Nephron progenitor cell (in vitro differentiated cells): ENCODE data around the gene CPVL.
"Not testable (repeated sequence)": the region's sequence is repeated elsewhere in the genome, so short reads cannot be mapped to it uniquely, and the experiment has no call there.

Experiments
- DNase-seq: peaks from one replicate; pipeline ENCODE4 v3.0.0; 2021
- H3K27ac Mint-ChIP-seq: 2 replicates; pipeline ENCODE4 v1.8.0; 2021; ENCODE audit warnings: mild to moderate bottlenecking, moderate library complexity, mixed read lengths
- H3K27me3 Mint-ChIP-seq: 2 replicates; pipeline ENCODE4 v1.8.0; 2021; ENCODE audit warnings: mild to moderate bottlenecking, low read depth, mixed read lengths; ENCODE audit not compliant: poor library complexity
- H3K36me3 Mint-ChIP-seq: 2 replicates; pipeline ENCODE4 v1.8.0; 2021; ENCODE audit warnings: low read depth, mixed read lengths
- H3K4me1 Mint-ChIP-seq: 2 replicates; pipeline ENCODE4 v1.8.0; 2021; ENCODE audit warnings: mixed read lengths
- H3K4me3 Mint-ChIP-seq: 2 replicates; pipeline ENCODE4 v1.8.0; 2021; ENCODE audit warnings: mild to moderate bottlenecking, moderate library complexity, mixed read lengths
- H3K9me3 Mint-ChIP-seq: 2 replicates; pipeline ENCODE4 v1.8.0; 2021; ENCODE audit warnings: mild to moderate bottlenecking, moderate library complexity, mixed read lengths
- CTCF ChIP-seq: fragments of 200-600 bp; sonication (generic); IDR thresholded peaks from 2 replicates; pipeline ENCODE4 v1.5.0; 2021; ENCODE audit warnings: antibody characterized with exemption

CPVL gene

GRCh38 chr7:29115130-29115687, 31.1 kb downstream of the CPVL start:
- peaks cover 16% of the 10 kb centered on the region for H3K4me1 Mint-ChIP-seq
- H3K36me3 Mint-ChIP-seq: peaks cover 31% of the 10 kb centered on the region
- no peak overlapping the region for H3K4me3 Mint-ChIP-seq
- H3K27me3 Mint-ChIP-seq: no peaks in the 10 kb centered on the region
- no peak for TF ChIP-seq CTCF
- peaks cover 4% of the 10 kb centered on the region for H3K9me3 Mint-ChIP-seq
- no peak overlapping the region for H3K27ac Mint-ChIP-seq
- no peak for DNase-seq

- DNase-seq, H3K9me3 Mint-ChIP-seq, H3K27ac Mint-ChIP-seq, H3K27me3 Mint-ChIP-seq, H3K4me3 Mint-ChIP-seq: not testable (repeated sequence)
- H3K4me1 Mint-ChIP-seq: peaks cover 16% of the 10 kb centered on the region
- H3K36me3 Mint-ChIP-seq: peaks cover 31% of the 10 kb centered on the region
Observed at GRCh38 chr7:29114266-29114665, 32.1 kb downstream of the CPVL start.

- no peaks in the 10 kb centered on the region for H3K27me3 Mint-ChIP-seq
- DNase-seq: no peak
- H3K4me3 Mint-ChIP-seq: no peak overlapping the region
- TF ChIP-seq CTCF: peak; percentile 22
- H3K4me1 Mint-ChIP-seq: peaks cover 16% of the 10 kb centered on the region
- no peak overlapping the region for H3K27ac Mint-ChIP-seq
- peaks cover 4% of the 10 kb centered on the region for H3K9me3 Mint-ChIP-seq
- H3K36me3 Mint-ChIP-seq: peaks cover 26% of the 10 kb centered on the region
Observed at GRCh38 chr7:29113384-29114102, 32.8 kb downstream of the CPVL start.

GRCh38 chr7:29112721-29113120, 33.6 kb downstream of the CPVL start:
- Mint-ChIP-seq H3K27me3 (no peaks in the 10 kb centered on the region), H3K27ac (no peak overlapping the region), H3K9me3 (peaks cover 4% of the 10 kb centered on the region), H3K4me3 (no peak overlapping the region), H3K4me1 (peaks cover 16% of the 10 kb centered on the region), H3K36me3 (peaks cover 25% of the 10 kb centered on the region)
- TF ChIP-seq CTCF: no peak
- DNase-seq: no peak

GRCh38 chr7:29109899-29110298, 36.4 kb downstream of the CPVL start:
- peaks cover 7% of the 10 kb centered on the region for H3K4me1 Mint-ChIP-seq
- peaks cover 25% of the 10 kb centered on the region for H3K36me3 Mint-ChIP-seq
- no peak for DNase-seq
- no peak overlapping the region for H3K4me3 Mint-ChIP-seq
- H3K27ac Mint-ChIP-seq: no peak overlapping the region
- H3K9me3 Mint-ChIP-seq: peaks cover 4% of the 10 kb centered on the region
- no peaks in the 10 kb centered on the region for H3K27me3 Mint-ChIP-seq
- TF ChIP-seq CTCF: no peak

GRCh38 chr7:29109358-29109757, 37.0 kb downstream of the CPVL start:
- H3K27ac Mint-ChIP-seq: no peak overlapping the region
- no peak overlapping the region for H3K4me3 Mint-ChIP-seq

More at GRCh38 chr7:29109358-29109757, 37.0 kb downstream of the CPVL start:
- Mint-ChIP-seq H3K36me3 (peaks cover 25% of the 10 kb centered on the region), H3K9me3 (peaks cover 4% of the 10 kb centered on the region), H3K27me3 (no peaks in the 10 kb centered on the region), H3K4me1 (peaks cover 6% of the 10 kb centered on the region)
- no peak for DNase-seq
- TF ChIP-seq CTCF: no peak
